H1 (cell line): Measurements from ENCODE around the gene RHOC. TPM values are rescaled to one million over a fixed set of nuclear protein-coding genes. Genes with fewer than 3 reads are reported as not detected.

Source experiments
- CTCF ChIA-PET: fragments of 300-600 bp; sonication (Branson Sonifier 250); formaldehyde crosslinking; loops from one replicate; lab custom pipeline; 2021; ENCODE audit not compliant: partially characterized antibody; lab: Charles Lee
- POLR2A ChIA-PET: fragments of 300-600 bp; sonication (Branson Sonifier 250); formaldehyde crosslinking; loops from one replicate; lab custom pipeline; 2021; ENCODE audit warnings: inconsistent platforms; ENCODE audit not compliant: partially characterized antibody; lab: Charles Lee
- DNase-seq, 2 experiments: peaks; one replicate each; pipeline versions ENCODE4 v3.0.0 to v3.0.0-alpha.2; 2010 to 2022; ENCODE audit warnings: low spot score in 2 of 2, low read depth in 1 of 2, mixed read lengths in 1 of 2
- FAIRE-seq: peaks from 2 replicates; lab custom pipeline; 2011; peaks lifted over from hg19 to GRCh38; lab: Jason Lieb, UNC
- H2AFZ ChIP-seq: 2 replicates; pipeline ENCODE4 v1.8.1; 2012; ENCODE audit warnings: low read length, inconsistent platforms
- H2AK5ac ChIP-seq: 2 replicates; pipeline ENCODE4 v1.6.1; 2013; ENCODE audit warnings: low read depth, low read length
- H2BK120ac ChIP-seq: replicated peaks from 2 replicates; pipeline ENCODE3; 2013; ENCODE audit warnings: low read depth, low read length, inconsistent platforms
- H2BK12ac ChIP-seq: 2 replicates; pipeline ENCODE4 v1.6.1; 2013; ENCODE audit warnings: low read depth, low read length
- H2BK15ac ChIP-seq: 2 replicates; pipeline ENCODE4 v1.6.1; 2013; ENCODE audit warnings: low read length
- H2BK20ac ChIP-seq: 2 replicates; pipeline ENCODE4 v1.6.1; 2013; ENCODE audit warnings: low read length
- H2BK5ac ChIP-seq: 2 replicates; pipeline ENCODE4 v1.6.1; 2013; ENCODE audit warnings: low read depth, low read length
- H3K14ac ChIP-seq: 2 replicates; pipeline ENCODE4 v1.6.1; 2013; ENCODE audit warnings: inconsistent platforms; ENCODE audit not compliant: insufficient read length
- H3K18ac ChIP-seq: 2 replicates; pipeline ENCODE4 v1.6.1; 2013; ENCODE audit warnings: low read length; ENCODE audit errors: extremely low read depth
- H3K23ac ChIP-seq: 2 replicates; pipeline ENCODE4 v1.6.1; 2013; ENCODE audit warnings: inconsistent platforms; ENCODE audit not compliant: insufficient read length
- H3K23me2 ChIP-seq: 2 replicates; pipeline ENCODE4 v1.6.1; 2013; ENCODE audit warnings: low read depth, low read length
- H3K27ac ChIP-seq: 2 replicates; pipeline ENCODE4 v1.6.1; 2011; ENCODE audit warnings: low read depth, low read length, inconsistent platforms
- H3K27me3 ChIP-seq, 4 experiments: replicated peaks in 1 of 4; 1 replicate in 1 of 4; 2 replicates in 3 of 4; pipeline versions ENCODE4 v1.6.1 to v1.8.1; 2011 to 2013; ENCODE audit warnings: low read length in 3 of 4, mild to moderate bottlenecking in 3 of 4, inconsistent platforms in 2 of 4, mixed read lengths in 2 of 4, moderate library complexity in 1 of 4; ENCODE audit not compliant: control insufficient read depth in 3 of 4, insufficient read depth in 3 of 4; ENCODE audit errors: extremely low read depth in 1 of 4
- H3K36me3 ChIP-seq, 4 experiments: 2 replicates each; pipeline versions ENCODE4 v1.6.1 to v1.8.1; 2011 to 2013; ENCODE audit warnings: mild to moderate bottlenecking in 4 of 4, low read length in 3 of 4, moderate library complexity in 2 of 4, control low read depth in 1 of 4, inconsistent platforms in 1 of 4; ENCODE audit not compliant: insufficient read depth in 4 of 4, control insufficient read depth in 2 of 4
- H3K4ac ChIP-seq: replicated peaks from 2 replicates; pipeline ENCODE3; 2013; ENCODE audit warnings: low read length, low read depth, mixed read lengths, inconsistent platforms; ENCODE audit not compliant: insufficient read length
- H3K4me1 ChIP-seq, 4 experiments: replicated peaks in 1 of 4; 1 replicate in 1 of 4; 2 replicates in 3 of 4; pipeline versions ENCODE4 v1.6.1 to v1.8.1; 2011 to 2013; ENCODE audit warnings: low read length in 3 of 4, inconsistent platforms in 2 of 4, mixed read lengths in 1 of 4; ENCODE audit not compliant: insufficient read depth in 4 of 4, control insufficient read depth in 3 of 4
- H3K4me2 ChIP-seq, 2 experiments: 2 replicates each; pipeline versions ENCODE4 v1.6.1 to v1.8.1; 2011 to 2013; ENCODE audit warnings: low read depth in 2 of 2, low read length in 2 of 2, control low read depth in 1 of 2, inconsistent platforms in 1 of 2, mild to moderate bottlenecking in 1 of 2; ENCODE audit not compliant: insufficient read depth in 1 of 2
- H3K4me3 ChIP-seq, 4 experiments: fragments of 200-600, 300-600 bp in 1 of 4; sonication (generic), shearing (Covaris generic), sonication (Bioruptor Twin) in 1 of 4; 2 replicates each; pipeline versions ENCODE4 v1.5.1 to v1.8.1; 2011 to 2016; ENCODE audit warnings: low read length in 4 of 4, low read depth in 3 of 4, control low read depth in 2 of 4, inconsistent platforms in 2 of 4, mild to moderate bottlenecking in 2 of 4, mixed read lengths in 1 of 4, moderate library complexity in 1 of 4; ENCODE audit not compliant: insufficient read depth in 2 of 4; ENCODE audit errors: extremely low read depth in 1 of 4
- H3K56ac ChIP-seq: replicated peaks from 2 replicates; pipeline ENCODE3; 2013; ENCODE audit warnings: low read depth, mild to moderate bottlenecking, mixed read lengths, low read length, inconsistent platforms; ENCODE audit not compliant: insufficient read length
- H3K79me1 ChIP-seq: 2 replicates; pipeline ENCODE4 v1.6.1; 2013; ENCODE audit warnings: low read depth, low read length, control low read depth
- H3K79me2 ChIP-seq, 2 experiments: 2 replicates each; pipeline versions ENCODE4 v1.6.1 to v1.8.1; 2012 to 2013; ENCODE audit warnings: low read length in 2 of 2, mild to moderate bottlenecking in 2 of 2, inconsistent platforms in 1 of 2; ENCODE audit not compliant: insufficient read depth in 2 of 2, control insufficient read depth in 1 of 2
- H3K9ac ChIP-seq, 4 experiments: replicated peaks in 1 of 4; 1 replicate in 1 of 4; 2 replicates in 3 of 4; pipeline versions ENCODE4 v1.6.1 to v1.8.1; 2011 to 2013; ENCODE audit warnings: low read depth in 3 of 4, low read length in 3 of 4, control low read depth in 2 of 4, mild to moderate bottlenecking in 2 of 4, moderate library complexity in 2 of 4, inconsistent platforms in 1 of 4; ENCODE audit errors: extremely low read depth in 1 of 4
- H3K9me3 ChIP-seq, 2 experiments: 2 replicates each; pipeline versions ENCODE4 v1.6.1 to v1.8.1; 2012 to 2013; ENCODE audit warnings: mild to moderate bottlenecking in 2 of 2, moderate library complexity in 2 of 2, control low read depth in 1 of 2, inconsistent platforms in 1 of 2, low read depth in 1 of 2, low read length in 1 of 2, mixed read lengths in 1 of 2; ENCODE audit not compliant: insufficient read depth in 2 of 2
- H4K20me1 ChIP-seq, 2 experiments: replicated peaks in 1 of 2; 2 replicates each; pipeline versions ENCODE3 to v1.8.1; 2011 to 2013; ENCODE audit warnings: inconsistent platforms in 2 of 2, low read length in 2 of 2, mild to moderate bottlenecking in 1 of 2; ENCODE audit not compliant: insufficient read depth in 2 of 2, control insufficient read depth in 1 of 2
- H4K5ac ChIP-seq: 2 replicates; pipeline ENCODE4 v1.6.1; 2013; ENCODE audit warnings: low read length, low read depth, mixed read lengths, inconsistent platforms; ENCODE audit not compliant: insufficient read length
- H4K8ac ChIP-seq: 2 replicates; pipeline ENCODE4 v1.8.0; 2013; ENCODE audit warnings: mild to moderate bottlenecking, moderate library complexity, low read length, inconsistent platforms; ENCODE audit not compliant: insufficient read depth; ENCODE audit errors: extremely low read depth
- H4K91ac ChIP-seq: replicated peaks from 2 replicates; pipeline ENCODE3; 2013; ENCODE audit warnings: low read length, mixed read lengths, inconsistent platforms; ENCODE audit not compliant: insufficient read length
- BACH1 ChIP-seq: IDR thresholded peaks from 2 replicates; pipeline ENCODE4 v1.6.1; 2012; ENCODE audit warnings: low read length, improper control_type of control experiment
- CREB1 ChIP-seq: IDR thresholded peaks from 2 replicates; pipeline ENCODE4 v1.6.1; 2012; ENCODE audit warnings: inconsistent platforms
- EP300 ChIP-seq, 2 experiments: IDR thresholded peaks; 1 replicate in 1 of 2; 2 replicates in 1 of 2; pipeline ENCODE4 v1.6.1; 2011 to 2012; ENCODE audit warnings: low read depth in 2 of 2, low read length in 2 of 2, mild to moderate bottlenecking in 2 of 2, borderline replicate concordance in 1 of 2, inconsistent platforms in 1 of 2, moderate library complexity in 1 of 2
- KDM1A ChIP-seq: fragments of 200-600, 300-600 bp; sonication (generic); IDR thresholded peaks from 2 replicates; pipeline ENCODE4 v1.7.1; 2016; ENCODE audit warnings: mild to moderate bottlenecking, low read length, borderline replicate concordance
- SIN3A ChIP-seq, 2 experiments: IDR thresholded peaks in 1 of 2; conservative IDR thresholded peaks in 1 of 2; 2 replicates each; pipeline ENCODE4 v1.6.1; 2011 to 2012; ENCODE audit warnings: low read length in 2 of 2, improper control_type of control experiment in 1 of 2, low read depth in 1 of 2, mild to moderate bottlenecking in 1 of 2
- SIRT6 ChIP-seq: IDR thresholded peaks from one replicate; pipeline ENCODE4 v1.7.1; 2012; ENCODE audit warnings: low read length, inconsistent platforms
- SRF ChIP-seq: IDR thresholded peaks from 2 replicates; pipeline ENCODE4 v1.6.1; 2011; ENCODE audit warnings: mild to moderate bottlenecking, low read depth, low read length, moderate library complexity
- TEAD4 ChIP-seq: IDR thresholded peaks from 2 replicates; pipeline ENCODE4 v1.6.1; 2012; ENCODE audit warnings: low read depth, low read length, inconsistent platforms, mixed read lengths
- WGBS, 2 experiments: shearing (Covaris generic) in 1 of 2; methylation state at CpG; one replicate each; pipeline versions ENCODE4 v1.1.6 to v1.1.7; 2013 to 2015; ENCODE audit warnings: low lambda C conversion rate in 2 of 2, mixed read lengths in 2 of 2, inconsistent platforms in 1 of 2, low coverage in 1 of 2, missing lambda C conversion rate in 1 of 2; ENCODE audit not compliant: insufficient replicate concordance in 2 of 2, insufficient coverage in 1 of 2, insufficient read length in 1 of 2; ENCODE audit errors: extremely low coverage in 1 of 2, missing lambda C conversion rate in 1 of 2; 5-methylcytosine and 5-hydroxymethylcytosine counted together
- polyA plus RNA-seq, 7 experiments: library from polyadenylated mRNA; depleted of rRNA in 3 of 7; stranded (reverse) in 5 of 7; unstranded in 2 of 7; fragments of >200 nt in 5 of 7; fragments of 200-250 nt in 2 of 7; gene quantifications; 1 replicate in 5 of 7; 2 replicates in 1 of 7; 4 replicates in 1 of 7; pipeline versions ENCODE4 v1.2.1 to v1.2.3, GENCODE V29; 2011 to 2013; ENCODE audit warnings: missing spikeins in 2 of 7, mixed read lengths in 2 of 7
- total RNA-seq: library from RNA; stranded (reverse); fragmentation: NEBNext Ultra II Directional; extraction: Animal tissue kit (Norgen Biotek cat#: 25700); gene quantifications from 2 replicates; pipeline ENCODE4 v1.2.1, GENCODE V29; 2021
- TF ChIP-seq, protein P1 (sequence below): IDR thresholded peaks from 2 replicates; pipeline ENCODE4 v1.6.1; 2012; ENCODE audit warnings: low read length, inconsistent platforms
- TF ChIP-seq, protein P2 (sequence below): IDR thresholded peaks from 2 replicates; pipeline ENCODE4 v1.6.1; 2011; ENCODE audit warnings: low read length, improper control_type of control experiment

The RHOC gene
- total and polyA plus RNA-seq, 2 of the 8 experiments (the other 6 are each of a cell fraction or from before 2014, with no cell fraction given): 53.6 to 97.5 TPM

DNA sequence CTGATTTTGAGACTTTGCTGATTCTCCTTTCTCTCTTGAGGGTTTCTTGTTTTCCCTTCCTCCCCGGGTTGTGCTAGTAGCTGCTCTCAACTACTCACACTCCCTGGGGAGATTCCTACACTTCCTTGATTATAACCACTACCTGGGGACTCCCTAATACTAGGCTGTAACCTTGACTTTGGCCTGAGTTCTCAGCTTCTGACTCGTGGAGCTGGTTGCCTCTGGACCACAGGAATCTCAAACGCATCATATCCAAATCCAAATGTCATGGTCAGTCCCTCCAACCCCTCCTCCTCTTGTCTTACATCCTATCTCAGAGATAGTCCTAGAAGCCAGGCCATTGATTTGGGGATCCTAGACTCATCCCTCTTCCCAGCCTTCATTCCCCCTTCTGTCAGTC is 20.5 kb downstream of the RHOC start:
- H2AK5ac ChIP-seq: no peak overlapping the region
- H3K4me1 ChIP-seq: peaks cover 0 to 2% (median 0%) of the 10 kb centered on the region in 4 experiments; a peak in 2 of 7 replicates
- no peaks in the 10 kb centered on the region for H3K9me3 ChIP-seq
- FAIRE-seq (no peak), DNase-seq (no peak)
- H2AFZ ChIP-seq: no peak overlapping the region
- no peak overlapping the region for H3K23ac ChIP-seq
- no peak overlapping the region for H2BK5ac ChIP-seq
- CTCF ChIA-PET: interaction anchor here (0.8 kb wide), 1 partner anchor 30 kb away, joined by 3 read pairs; no protein-coding TSS in a partner anchor
- peaks cover 3% of the 10 kb centered on the region for H3K79me1 ChIP-seq
- H3K79me2 ChIP-seq: peaks cover 0 to 10% of the 10 kb centered on the region in 2 experiments; a peak in 2 of 4 replicates
- no peak overlapping the region for H2BK20ac ChIP-seq
- no peak overlapping the region for H4K5ac ChIP-seq
- peaks cover 0 to 11% (median 7%) of the 10 kb centered on the region in 4 experiments; a peak in 7 of 8 replicates for H3K36me3 ChIP-seq
- H3K4me3 ChIP-seq: no peak overlapping the region
- no peak overlapping the region for H3K18ac ChIP-seq
- no peaks in the 10 kb centered on the region for H3K23me2 ChIP-seq
- TF ChIP-seq SIN3A (conservative IDR thresholded peaks at IDR 0.05 in 1 of 2, IDR thresholded peaks at IDR 0.05 in 1 of 2; ENCODE audit: low read depth in 1 of 2, low read length in 2 of 2) (no peak), CREB1 (no peak), BACH1 (no peak), TEAD4 (no peak), EP300 (IDR thresholded peaks at IDR 0.05; ENCODE audit: borderline replicate concordance in 1 of 2, low read depth in 2 of 2, low read length in 2 of 2) (no peak), KDM1A (no peak), SRF (no peak), SIRT6 (no peak)
- TF ChIP-seq, protein P1, sequence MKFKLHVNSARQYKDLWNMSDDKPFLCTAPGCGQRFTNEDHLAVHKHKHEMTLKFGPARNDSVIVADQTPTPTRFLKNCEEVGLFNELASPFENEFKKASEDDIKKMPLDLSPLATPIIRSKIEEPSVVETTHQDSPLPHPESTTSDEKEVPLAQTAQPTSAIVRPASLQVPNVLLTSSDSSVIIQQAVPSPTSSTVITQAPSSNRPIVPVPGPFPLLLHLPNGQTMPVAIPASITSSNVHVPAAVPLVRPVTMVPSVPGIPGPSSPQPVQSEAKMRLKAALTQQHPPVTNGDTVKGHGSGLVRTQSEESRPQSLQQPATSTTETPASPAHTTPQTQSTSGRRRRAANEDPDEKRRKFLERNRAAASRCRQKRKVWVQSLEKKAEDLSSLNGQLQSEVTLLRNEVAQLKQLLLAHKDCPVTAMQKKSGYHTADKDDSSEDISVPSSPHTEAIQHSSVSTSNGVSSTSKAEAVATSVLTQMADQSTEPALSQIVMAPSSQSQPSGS: no peak
- TF ChIP-seq, protein P2, sequence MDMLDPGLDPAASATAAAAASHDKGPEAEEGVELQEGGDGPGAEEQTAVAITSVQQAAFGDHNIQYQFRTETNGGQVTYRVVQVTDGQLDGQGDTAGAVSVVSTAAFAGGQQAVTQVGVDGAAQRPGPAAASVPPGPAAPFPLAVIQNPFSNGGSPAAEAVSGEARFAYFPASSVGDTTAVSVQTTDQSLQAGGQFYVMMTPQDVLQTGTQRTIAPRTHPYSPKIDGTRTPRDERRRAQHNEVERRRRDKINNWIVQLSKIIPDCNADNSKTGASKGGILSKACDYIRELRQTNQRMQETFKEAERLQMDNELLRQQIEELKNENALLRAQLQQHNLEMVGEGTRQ: no peak
- H3K4me2 ChIP-seq: no peak overlapping the region
- no peak overlapping the region for H3K27ac ChIP-seq
- no peak overlapping the region for H3K56ac ChIP-seq
- no peak overlapping the region for H3K4ac ChIP-seq
- H3K14ac ChIP-seq: no peak overlapping the region
- H4K8ac ChIP-seq: no peak overlapping the region
- no peak overlapping the region for H2BK12ac ChIP-seq
- no peak overlapping the region for H2BK15ac ChIP-seq
- POLR2A ChIA-PET: interaction anchor here (0.8 to 6.0 kb wide), 3 partner anchors 10 to 18 kb away, joined by 3 to 32 read pairs (median 4); no protein-coding TSS in a partner anchor
- 84% methylated on average over 3 of the region's 3 CpGs; no CpG with 5 or more reads in 1 of the 2 experiments for WGBS, 2 experiments
- H3K9ac ChIP-seq: no peak overlapping the region
- peaks cover 0 to 8% of the 10 kb centered on the region in 2 experiments for H4K20me1 ChIP-seq
- H3K27me3 ChIP-seq: no peaks in the 10 kb centered on the region
- no peak overlapping the region for H4K91ac ChIP-seq
- no peak overlapping the region for H2BK120ac ChIP-seq
